Measurements from ENCODE around the gene PLXNA2. TPM values are rescaled to one million over a fixed set of nuclear protein-coding genes. Genes with fewer than 3 reads are reported as not detected.

PLXNA2 gene
- total and polyA plus RNA-seq, 2 of the 4 experiments (the other 2 are of a cell fraction), result 0.72 to 1.1 TPM

DNA sequence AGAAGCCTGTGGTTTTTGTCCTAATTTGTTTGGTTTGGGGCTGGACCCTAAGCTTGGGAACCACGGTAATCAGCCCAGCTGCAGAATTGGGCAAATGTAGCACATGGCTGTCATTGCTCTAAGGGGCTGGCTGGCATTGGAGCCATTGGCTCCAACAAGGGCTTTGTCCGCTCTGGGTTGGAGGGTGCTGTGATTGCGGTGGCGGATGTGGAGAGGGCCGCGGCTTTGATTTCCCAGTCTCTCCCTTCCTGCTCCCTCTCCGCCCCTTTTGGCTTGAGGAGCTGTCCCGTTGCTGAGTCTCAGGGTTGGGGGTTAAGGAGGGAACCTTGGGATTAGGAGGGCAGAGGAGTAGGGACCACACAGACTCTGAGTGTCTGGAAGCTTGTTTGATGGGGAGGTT is 241.5 kb downstream of the PLXNA2 start:
- dilution Hi-C loops (cut with HindIII; ENCODE audit: low sequenced_read_pairs, unreplicated experiment), result no loop called here

More for the DNA sequence above, 241.5 kb downstream of the PLXNA2 start:
- Histone ChIP-seq H2AFZ (replicated peaks; ENCODE audit: low read length, poor library complexity) (no peak overlapping the region), H3K4me3 (ENCODE audit: insufficient read depth, low read depth, low read length) (no peak overlapping the region), H3K27me3 (ENCODE audit: control insufficient read depth, insufficient read depth, low read length) (peaks cover 6% of the 10 kb centered on the region; the same call in 1 of the 2 replicates), H3K4me1 (ENCODE audit: control insufficient read depth, insufficient read depth, low read length) (no peaks in the 10 kb centered on the region), H3K79me1 (ENCODE audit: low read depth in 1 of 2, low read length in 2 of 2) (no peaks in the 10 kb centered on the region), H2AK5ac (ENCODE audit: low read depth, low read length) (no peak overlapping the region), H4K8ac (ENCODE audit: low read depth in 2 of 2, low read length in 2 of 2) (no peak overlapping the region), H3K36me3 (ENCODE audit: control insufficient read depth, insufficient read depth, low read length) (no peaks in the 10 kb centered on the region), H3K23ac (ENCODE audit: low read depth, low read length) (no peak overlapping the region), H3K14ac (replicated peaks; ENCODE audit: low read depth, low read length) (no peak overlapping the region), H3K4ac (ENCODE audit: low read depth, low read length) (no peak overlapping the region), H3K9ac (ENCODE audit: low read depth, low read length) (no peak overlapping the region), H2BK5ac (ENCODE audit: low read depth, low read length, poor library complexity, severe bottlenecking) (no peak overlapping the region), H3K9me1 (ENCODE audit: insufficient read depth, low read length) (no peaks in the 10 kb centered on the region), H3K56ac (ENCODE audit: extremely low read depth, insufficient read depth, low read length) (no peak overlapping the region), H2BK15ac (ENCODE audit: low read depth, low read length) (no peak overlapping the region), H2BK20ac (ENCODE audit: low read depth, low read length) (no peak overlapping the region), H4K20me1 (ENCODE audit: insufficient read depth, low read length) (no peaks in the 10 kb centered on the region), H2AK9ac (replicated peaks; ENCODE audit: low read depth, low read length, poor library complexity) (no peak overlapping the region), H3K9me3 (ENCODE audit: control insufficient read depth, insufficient read depth, low read length) (no peaks in the 10 kb centered on the region), H3K27ac (ENCODE audit: insufficient read depth, low read length) (no peak overlapping the region), H2BK120ac (ENCODE audit: low read depth, low read length) (no peak overlapping the region), H4K91ac (ENCODE audit: insufficient read depth, low read depth, low read length) (no peak overlapping the region), H3K4me2 (ENCODE audit: low read depth, low read length) (no peak overlapping the region), H4K5ac (ENCODE audit: low read depth, low read length) (no peak overlapping the region), H3K18ac (ENCODE audit: low read depth, low read length) (no peak overlapping the region)
- intact Hi-C loops (cut with micrococcal nuclease) (no loop called here), in situ Hi-C loops (cut with MboI; ENCODE audit: low sequenced_read_pairs) (no loop called here)
- DNase-seq (no peak), ATAC-seq (ENCODE audit: low read depth) (no peak)
- BruUV-seq (replicated peaks), result no TSS peak
- CTCF ChIA-PET, result no interaction called here
- no CpG with 5 or more reads among the region's 8 CpGs for WGBS, 2 experiments (ENCODE audit: extremely low coverage in 2 of 2, insufficient read length in 1 of 2)
- POLR2A ChIA-PET (ENCODE audit: unreplicated experiment), result no interaction called here
- TF ChIP-seq, protein P1, sequence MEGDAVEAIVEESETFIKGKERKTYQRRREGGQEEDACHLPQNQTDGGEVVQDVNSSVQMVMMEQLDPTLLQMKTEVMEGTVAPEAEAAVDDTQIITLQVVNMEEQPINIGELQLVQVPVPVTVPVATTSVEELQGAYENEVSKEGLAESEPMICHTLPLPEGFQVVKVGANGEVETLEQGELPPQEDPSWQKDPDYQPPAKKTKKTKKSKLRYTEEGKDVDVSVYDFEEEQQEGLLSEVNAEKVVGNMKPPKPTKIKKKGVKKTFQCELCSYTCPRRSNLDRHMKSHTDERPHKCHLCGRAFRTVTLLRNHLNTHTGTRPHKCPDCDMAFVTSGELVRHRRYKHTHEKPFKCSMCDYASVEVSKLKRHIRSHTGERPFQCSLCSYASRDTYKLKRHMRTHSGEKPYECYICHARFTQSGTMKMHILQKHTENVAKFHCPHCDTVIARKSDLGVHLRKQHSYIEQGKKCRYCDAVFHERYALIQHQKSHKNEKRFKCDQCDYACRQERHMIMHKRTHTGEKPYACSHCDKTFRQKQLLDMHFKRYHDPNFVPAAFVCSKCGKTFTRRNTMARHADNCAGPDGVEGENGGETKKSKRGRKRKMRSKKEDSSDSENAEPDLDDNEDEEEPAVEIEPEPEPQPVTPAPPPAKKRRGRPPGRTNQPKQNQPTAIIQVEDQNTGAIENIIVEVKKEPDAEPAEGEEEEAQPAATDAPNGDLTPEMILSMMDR (conservative IDR thresholded peaks at IDR 0.05; ENCODE audit: low read depth, low read length), result no peak
- no peak for TF ChIP-seq MAFK (IDR thresholded peaks at IDR 0.05; ENCODE audit: low read depth, low read length)
- no peak for TF ChIP-seq CEBPB (IDR thresholded peaks at IDR 0.05; ENCODE audit: low read depth, low read length)
- no peak for TF ChIP-seq RAD21 (IDR thresholded peaks at IDR 0.05; ENCODE audit: low read length)
